ENCODE results near the gene RNF8.
A peak's percentile ranks its signal among the peaks of the same experiment; 100 is the strongest.

Gene RNF8

GRCh38 chr6:37376078-37376743, 22.4 kb downstream of the RNF8 start:
- no peak for DNase-seq (ENCODE audit: low read depth in 1 of 2, low spot score in 1 of 2)
- H3K27me3 ChIP-seq (ENCODE audit: insufficient read depth, poor library complexity, severe bottlenecking): no peaks in the 10 kb centered on the region
- no peak overlapping the region for H3K4me3 ChIP-seq (replicated peaks; ENCODE audit: insufficient read depth, low read length)
- no peak for TF ChIP-seq REST (IDR thresholded peaks at IDR 0.05; ENCODE audit: insufficient replicate concordance, low read depth)
- H3K27ac ChIP-seq (replicated peaks): no peak overlapping the region

- no peak for TF ChIP-seq GABPA (IDR thresholded peaks at IDR 0.05; ENCODE audit: low read depth)
- TF ChIP-seq POLR2AphosphoS5 (IDR thresholded peaks at IDR 0.05; ENCODE audit: low read depth): no peak
- peak; percentile 87 for TF ChIP-seq REST (IDR thresholded peaks at IDR 0.05; ENCODE audit: insufficient replicate concordance, low read depth)
- peak; percentile 15 for TF ChIP-seq CTCF (IDR thresholded peaks at IDR 0.05; ENCODE audit: insufficient read depth, low read length)
- H3K4me3 ChIP-seq (replicated peaks; ENCODE audit: insufficient read depth, low read length): no peak overlapping the region
- H3K27ac ChIP-seq (replicated peaks): no peak overlapping the region
- no peaks in the 10 kb centered on the region for H3K27me3 ChIP-seq (ENCODE audit: insufficient read depth, poor library complexity, severe bottlenecking)
- peak; percentile 14 to 23 for DNase-seq (ENCODE audit: low read depth in 1 of 2, low spot score in 1 of 2)
These were observed 27.8 kb downstream of the RNF8 start for GRCh38 chr6:37381579-37381978.

GRCh38 chr6:37382994-37383765, 29.4 kb downstream of the RNF8 start:
- H3K27ac ChIP-seq (replicated peaks): no peak overlapping the region
- DNase-seq (ENCODE audit: low read depth in 1 of 2, low spot score in 1 of 2): no peak
- H3K27me3 ChIP-seq (ENCODE audit: insufficient read depth, poor library complexity, severe bottlenecking): no peaks in the 10 kb centered on the region
- H3K4me3 ChIP-seq (replicated peaks; ENCODE audit: insufficient read depth, low read length): no peak overlapping the region
- TF ChIP-seq GABPA (IDR thresholded peaks at IDR 0.05; ENCODE audit: low read depth) (no peak), POLR2AphosphoS5 (IDR thresholded peaks at IDR 0.05; ENCODE audit: low read depth) (no peak), REST (IDR thresholded peaks at IDR 0.05; ENCODE audit: insufficient replicate concordance, low read depth) (no peak), CTCF (IDR thresholded peaks at IDR 0.05; ENCODE audit: insufficient read depth, low read length) (no peak), SPI1 (IDR thresholded peaks at IDR 0.05; ENCODE audit: borderline replicate concordance, low read depth) (no peak)
